HUES64 (cell line): ENCODE results near the gene SRRM1.

Experiments used
- H3K27ac ChIP-seq: 2 replicates; pipeline ENCODE4 v1.7.0; 2013; ENCODE audit warnings: low read depth, low read length, inconsistent platforms
- H3K27me3 ChIP-seq: 2 replicates; pipeline ENCODE4 v1.6.1; 2013; ENCODE audit warnings: mild to moderate bottlenecking, low read length; ENCODE audit not compliant: insufficient read depth
- H3K36me3 ChIP-seq: 2 replicates; pipeline ENCODE4 v1.6.1; 2013; ENCODE audit warnings: mild to moderate bottlenecking, low read length; ENCODE audit not compliant: insufficient read depth
- H3K4me1 ChIP-seq: 2 replicates; pipeline ENCODE4 v1.6.1; 2013; ENCODE audit warnings: mild to moderate bottlenecking, low read length, moderate library complexity; ENCODE audit not compliant: insufficient read depth
- H3K4me3 ChIP-seq: 2 replicates; pipeline ENCODE4 v1.5.1; 2013; ENCODE audit warnings: mild to moderate bottlenecking, low read length, moderate library complexity
- H3K9ac ChIP-seq: 2 replicates; pipeline ENCODE4 v1.6.1; 2013; ENCODE audit warnings: mild to moderate bottlenecking, low read depth, low read length
- H3K9me3 ChIP-seq: 2 replicates; pipeline ENCODE4 v1.6.1; 2013; ENCODE audit warnings: low read depth, low read length; ENCODE audit not compliant: insufficient read depth
- WGBS: fragments of 150-250, 120-280 bp; methylation state at CpG from one replicate; pipeline ENCODE4 v1.1.7; 2013; ENCODE audit warnings: missing lambda C conversion rate; 5-methylcytosine and 5-hydroxymethylcytosine counted together

SRRM1 gene

DNA sequence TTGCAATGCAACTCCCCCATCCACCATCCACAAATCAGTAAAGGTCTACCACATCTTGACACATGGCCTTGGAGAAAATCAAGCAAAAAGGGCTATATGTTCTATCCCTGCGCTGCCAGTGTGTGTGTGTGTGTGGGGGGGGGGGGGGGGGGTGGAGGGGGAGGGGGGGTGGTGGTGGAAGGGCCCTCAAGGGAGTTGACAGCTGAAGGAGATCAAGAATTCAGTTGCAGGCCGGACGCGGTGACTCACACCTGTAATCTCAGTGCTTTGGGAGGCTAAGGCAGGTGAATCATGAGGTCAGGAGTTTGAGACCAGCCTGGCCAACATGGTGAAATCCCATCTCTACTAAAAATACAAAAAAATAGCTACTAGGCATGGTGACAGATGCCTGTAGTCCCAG lies 64.6 kb downstream of the SRRM1 start:
- WGBS: 87% methylated on average over 3 of the region's 4 CpGs
- Histone ChIP-seq H3K9me3 (no peaks in the 10 kb centered on the region), H3K27me3 (no peaks in the 10 kb centered on the region), H3K27ac (no peak overlapping the region), H3K4me1 (peaks cover 9% of the 10 kb centered on the region), H3K9ac (no peak overlapping the region), H3K36me3 (no peaks in the 10 kb centered on the region), H3K4me3 (no peak overlapping the region)

DNA sequence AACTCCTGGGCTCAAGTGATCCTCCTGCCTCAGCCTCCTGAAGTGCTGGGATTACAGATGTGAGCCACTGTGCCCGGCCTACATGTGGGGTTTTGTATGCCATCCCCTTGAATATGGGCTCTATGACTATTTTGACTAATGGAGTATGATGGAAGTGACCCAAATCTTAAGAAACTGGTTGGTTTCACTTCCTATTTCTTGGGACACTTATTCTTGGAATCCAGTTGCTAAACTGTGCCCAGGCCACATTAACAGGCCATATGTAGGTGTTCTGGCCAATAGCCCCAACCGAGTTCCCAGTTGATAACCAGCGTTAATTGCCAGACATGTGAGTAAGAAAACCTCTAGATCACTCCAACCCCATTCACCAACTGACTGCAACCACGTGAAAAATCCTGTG lies 65.8 kb downstream of the SRRM1 start:
- H3K4me1 ChIP-seq: peaks cover 9% of the 10 kb centered on the region
- H3K9ac ChIP-seq: no peak overlapping the region
- no peaks in the 10 kb centered on the region for H3K36me3 ChIP-seq
- H3K27me3 ChIP-seq: no peaks in the 10 kb centered on the region
- no peaks in the 10 kb centered on the region for H3K9me3 ChIP-seq
- no peak overlapping the region for H3K4me3 ChIP-seq
- H3K27ac ChIP-seq: no peak overlapping the region
- 96% methylated on average over 3 of the region's 4 CpGs for WGBS

DNA sequence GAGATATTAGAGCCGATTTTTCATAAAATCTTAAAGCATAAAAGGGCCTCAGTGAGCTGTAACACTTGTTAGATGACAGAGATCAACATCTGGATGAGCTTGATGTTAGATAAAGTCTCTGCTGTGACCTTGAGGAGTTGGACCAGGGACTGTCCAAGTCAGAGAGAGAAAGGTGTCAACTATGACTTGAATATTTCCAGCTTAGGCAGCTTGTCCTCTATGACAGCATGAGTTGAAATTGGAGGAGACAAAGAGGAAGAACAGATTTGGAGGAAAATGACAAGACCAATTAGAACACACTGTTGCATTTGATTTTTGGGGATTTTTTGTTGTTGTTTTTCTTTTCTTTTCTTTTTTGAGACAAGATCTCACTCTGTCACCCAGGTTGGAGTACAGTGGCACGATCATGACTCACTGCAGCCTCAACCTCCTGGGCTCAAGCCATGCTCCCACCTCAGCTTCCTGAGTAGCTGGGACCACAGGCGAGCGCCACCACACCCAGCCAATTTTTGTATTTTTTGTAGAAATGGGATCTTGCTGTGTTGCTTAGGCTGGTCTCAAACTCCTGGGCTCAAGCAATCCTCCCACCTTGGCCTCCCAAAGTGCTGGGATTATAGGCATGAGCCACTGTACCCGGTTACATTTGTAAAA lies 66.8 kb downstream of the SRRM1 start:
- Histone ChIP-seq H3K27me3 (no peaks in the 10 kb centered on the region), H3K36me3 (no peaks in the 10 kb centered on the region), H3K4me3 (no peak overlapping the region), H3K4me1 (peaks cover 6% of the 10 kb centered on the region), H3K27ac (no peak overlapping the region), H3K9me3 (no peaks in the 10 kb centered on the region), H3K9ac (no peak overlapping the region)
- 90% methylated on average over 3 of the region's 5 CpGs for WGBS

DNA sequence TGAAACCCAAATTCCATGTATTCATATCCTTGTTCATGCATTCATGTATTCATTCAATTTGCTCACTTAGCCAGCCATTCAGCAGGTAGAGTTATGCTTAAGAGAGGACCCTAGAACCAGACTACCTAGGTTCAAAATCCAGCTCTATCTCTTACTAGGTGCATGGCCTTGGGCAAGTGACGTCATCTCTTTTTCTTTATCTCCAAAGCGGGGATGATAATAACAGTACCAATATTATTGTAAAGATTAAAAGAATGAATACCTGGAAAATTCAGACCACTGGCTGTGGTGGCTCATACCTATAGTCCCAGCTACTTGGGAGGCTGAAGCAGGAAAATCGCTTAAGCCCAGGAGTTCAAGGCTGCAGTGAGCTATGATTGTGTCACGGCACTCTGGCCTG lies 68.2 kb downstream of the SRRM1 start:
- Histone ChIP-seq H3K9ac (no peak overlapping the region), H3K27ac (no peak overlapping the region), H3K4me3 (no peak overlapping the region), H3K4me1 (no peaks in the 10 kb centered on the region), H3K27me3 (no peaks in the 10 kb centered on the region), H3K9me3 (no peaks in the 10 kb centered on the region), H3K36me3 (no peaks in the 10 kb centered on the region)
- 95% methylated on average over 2 of the region's 4 CpGs for WGBS

DNA sequence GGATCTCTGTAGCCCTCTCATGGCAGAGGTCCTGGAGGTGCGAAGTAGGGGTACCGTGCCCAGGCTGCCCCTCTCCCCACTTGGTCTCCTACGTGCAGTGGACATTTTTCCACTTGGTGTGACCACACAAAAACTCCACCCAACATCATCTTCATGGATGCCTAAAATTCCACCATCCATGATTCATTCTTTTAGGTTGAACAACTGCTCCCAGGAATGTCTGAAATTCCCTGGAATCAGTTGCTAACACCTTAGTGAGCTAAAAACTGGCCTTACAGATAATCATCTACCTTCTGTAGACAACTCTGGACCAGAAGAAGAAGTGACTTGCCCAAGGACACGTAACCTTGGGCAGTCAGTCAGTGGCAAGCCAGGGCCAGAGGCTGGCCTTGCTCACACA lies 70.1 kb downstream of the SRRM1 start:
- Histone ChIP-seq H3K9me3 (no peaks in the 10 kb centered on the region), H3K9ac (no peak overlapping the region), H3K27me3 (no peaks in the 10 kb centered on the region), H3K36me3 (no peaks in the 10 kb centered on the region), H3K4me3 (no peak overlapping the region), H3K27ac (no peak overlapping the region), H3K4me1 (no peaks in the 10 kb centered on the region)
- WGBS: 93% methylated on average over 4 of the region's 4 CpGs

DNA sequence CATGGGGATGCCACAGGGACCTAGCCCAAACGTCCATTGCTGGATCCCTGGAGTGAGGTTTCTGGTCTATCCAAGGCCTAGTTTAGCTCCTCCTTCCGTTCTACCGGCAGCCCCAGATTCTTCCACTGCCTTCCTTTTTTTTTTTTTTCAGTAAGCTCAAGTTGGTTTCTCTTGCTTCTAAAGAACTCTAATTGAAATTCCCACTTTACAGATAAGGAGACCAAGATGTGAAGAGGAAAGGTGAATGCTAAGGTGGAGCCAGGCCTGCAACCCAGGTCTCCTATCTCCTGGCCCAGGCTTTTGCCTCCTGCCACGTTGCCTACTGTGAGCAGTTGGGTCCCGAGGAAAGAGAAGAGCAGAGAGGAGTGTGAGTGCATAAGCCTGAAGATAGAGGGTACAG lies 70.6 kb downstream of the SRRM1 start:
- no peaks in the 10 kb centered on the region for H3K27me3 ChIP-seq
- H3K27ac ChIP-seq: no peak overlapping the region
- H3K4me1 ChIP-seq: no peaks in the 10 kb centered on the region
- no peaks in the 10 kb centered on the region for H3K9me3 ChIP-seq
- no peak overlapping the region for H3K4me3 ChIP-seq
- no peak overlapping the region for H3K9ac ChIP-seq
- WGBS: 75% methylated on average over 5 of the region's 5 CpGs
- H3K36me3 ChIP-seq: no peaks in the 10 kb centered on the region

DNA sequence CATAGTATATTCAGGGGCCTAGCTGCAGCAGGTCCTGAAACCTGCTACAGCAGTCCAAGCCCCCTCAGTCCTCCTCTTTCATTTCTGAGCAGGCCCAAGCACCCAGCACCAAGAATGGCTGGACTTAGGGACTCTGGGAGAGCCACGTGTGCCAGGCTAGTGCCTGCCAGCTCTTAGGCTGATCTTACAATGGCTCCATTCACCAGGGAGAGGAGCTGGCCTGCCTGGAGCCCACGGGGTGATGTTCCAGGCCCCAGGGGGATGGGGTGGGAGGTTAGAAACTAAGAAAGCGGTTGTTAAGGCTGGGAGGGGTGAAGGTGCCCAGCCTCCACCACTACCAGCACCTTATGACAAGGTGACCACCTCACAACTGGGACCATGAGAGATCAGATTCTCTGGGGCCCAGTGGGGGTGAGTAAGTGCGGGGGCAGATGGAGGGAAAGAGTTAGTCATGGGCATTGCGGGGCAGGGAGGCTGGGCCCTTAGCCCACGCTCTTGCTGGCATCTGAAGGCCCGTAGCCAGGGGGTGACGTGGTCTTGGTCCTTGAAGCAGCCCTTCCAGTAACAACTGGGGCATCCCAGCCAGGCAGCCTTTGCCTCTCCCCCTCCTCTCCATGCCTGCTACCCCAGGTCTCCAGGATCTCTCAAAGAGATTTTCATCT lies 71.9 kb downstream of the SRRM1 start:
- H3K4me3 ChIP-seq: no peak overlapping the region
- no peaks in the 10 kb centered on the region for H3K27me3 ChIP-seq
- no peak overlapping the region for H3K27ac ChIP-seq
- H3K9me3 ChIP-seq: no peaks in the 10 kb centered on the region
- no peak overlapping the region for H3K9ac ChIP-seq
- H3K4me1 ChIP-seq: no peaks in the 10 kb centered on the region
- no peaks in the 10 kb centered on the region for H3K36me3 ChIP-seq
- WGBS: 87% methylated on average over 7 of the region's 8 CpGs

DNA sequence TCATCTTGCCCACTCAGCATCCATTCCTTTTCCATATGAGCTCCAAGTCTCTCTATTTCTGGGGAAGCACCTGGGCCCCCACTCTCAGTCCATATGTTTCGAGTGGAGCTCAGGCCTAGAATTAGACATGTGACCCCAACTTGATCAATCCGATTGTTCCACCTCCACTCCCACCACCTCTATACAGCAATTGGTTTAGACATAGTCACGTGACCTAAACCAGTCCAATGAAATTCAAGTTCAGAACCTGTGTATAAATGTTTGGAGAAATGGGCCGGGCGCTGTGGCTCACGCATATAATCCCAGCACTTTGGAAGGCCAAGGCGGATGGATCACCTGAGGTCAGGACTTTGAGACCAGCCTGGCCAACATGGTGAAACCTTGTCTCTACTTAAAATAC lies 72.6 kb downstream of the SRRM1 start:
- no peak overlapping the region for H3K9ac ChIP-seq
- H3K9me3 ChIP-seq: no peaks in the 10 kb centered on the region
- no peaks in the 10 kb centered on the region for H3K27me3 ChIP-seq
- no peak overlapping the region for H3K27ac ChIP-seq
- H3K4me3 ChIP-seq: no peak overlapping the region
- 96% methylated on average over 7 of the region's 7 CpGs for WGBS
- no peaks in the 10 kb centered on the region for H3K4me1 ChIP-seq
- no peaks in the 10 kb centered on the region for H3K36me3 ChIP-seq

DNA sequence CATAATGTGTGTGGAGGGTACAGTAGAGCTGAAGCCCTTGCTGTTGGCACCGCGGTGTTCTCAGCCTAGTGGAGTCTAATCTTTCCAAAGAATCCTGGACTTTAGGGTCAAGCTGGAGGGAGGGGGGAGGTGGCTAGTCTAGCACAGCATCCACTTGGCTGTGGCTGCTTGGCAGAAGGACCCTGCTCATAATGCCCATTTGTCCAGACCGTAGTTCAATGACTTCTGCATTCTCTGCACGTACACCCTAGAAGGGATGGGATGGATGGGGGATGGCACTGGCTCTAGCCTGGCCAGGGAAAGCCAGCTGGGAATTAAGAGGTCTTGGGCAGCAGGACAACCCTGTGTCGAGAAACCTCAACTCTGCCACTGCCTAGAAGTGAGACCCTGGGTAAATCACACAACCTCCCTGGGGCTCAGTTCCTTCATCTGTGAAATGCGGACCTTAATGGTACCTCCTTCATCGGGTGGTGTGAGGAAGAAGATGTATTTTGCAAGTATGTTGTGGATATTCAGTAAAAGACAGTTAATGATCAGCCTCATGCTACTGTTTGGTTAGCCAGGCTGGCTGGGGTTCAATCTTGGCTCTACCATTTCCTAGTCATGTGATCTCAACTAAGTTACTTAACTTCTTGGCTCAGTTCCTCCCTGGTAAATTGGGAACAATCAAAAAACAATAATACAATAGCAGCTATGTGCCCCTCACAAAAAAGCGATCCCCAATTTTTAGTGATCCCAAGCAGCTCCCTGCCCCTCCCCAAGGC lies 75.0 kb downstream of the SRRM1 start:
- Histone ChIP-seq H3K4me1 (no peaks in the 10 kb centered on the region), H3K27ac (no peak overlapping the region), H3K27me3 (no peaks in the 10 kb centered on the region), H3K9ac (no peak overlapping the region), H3K36me3 (no peaks in the 10 kb centered on the region), H3K4me3 (no peak overlapping the region), H3K9me3 (no peaks in the 10 kb centered on the region)
- WGBS: 97% methylated on average over 8 of the region's 8 CpGs

DNA sequence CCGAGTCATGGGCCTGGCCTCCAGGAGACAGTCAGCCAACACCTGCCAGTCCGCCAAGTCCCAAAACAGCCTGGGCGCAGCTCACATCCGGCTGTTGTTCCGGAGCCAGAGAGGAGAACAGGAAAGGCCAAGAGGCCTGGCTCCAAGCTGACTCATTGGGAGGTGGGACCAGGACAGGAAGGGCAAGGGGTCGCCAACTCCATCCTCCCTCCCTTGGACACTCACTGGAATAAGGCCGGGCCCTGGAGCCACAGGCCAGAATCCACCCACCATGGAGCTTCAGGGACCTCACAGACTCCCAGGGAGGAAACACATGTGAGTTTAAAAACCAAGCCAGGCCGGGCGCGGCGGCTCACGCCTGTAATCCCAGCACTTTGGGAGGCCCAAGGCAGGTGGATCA lies 77.0 kb downstream of the SRRM1 start:
- no peaks in the 10 kb centered on the region for H3K9me3 ChIP-seq
- H3K27ac ChIP-seq: no peak overlapping the region
- 90% methylated on average over 12 of the region's 12 CpGs for WGBS
- no peaks in the 10 kb centered on the region for H3K27me3 ChIP-seq
- H3K9ac ChIP-seq: no peak overlapping the region
- no peak overlapping the region for H3K4me3 ChIP-seq
- H3K4me1 ChIP-seq: peaks cover 10% of the 10 kb centered on the region
- H3K36me3 ChIP-seq: no peaks in the 10 kb centered on the region

DNA sequence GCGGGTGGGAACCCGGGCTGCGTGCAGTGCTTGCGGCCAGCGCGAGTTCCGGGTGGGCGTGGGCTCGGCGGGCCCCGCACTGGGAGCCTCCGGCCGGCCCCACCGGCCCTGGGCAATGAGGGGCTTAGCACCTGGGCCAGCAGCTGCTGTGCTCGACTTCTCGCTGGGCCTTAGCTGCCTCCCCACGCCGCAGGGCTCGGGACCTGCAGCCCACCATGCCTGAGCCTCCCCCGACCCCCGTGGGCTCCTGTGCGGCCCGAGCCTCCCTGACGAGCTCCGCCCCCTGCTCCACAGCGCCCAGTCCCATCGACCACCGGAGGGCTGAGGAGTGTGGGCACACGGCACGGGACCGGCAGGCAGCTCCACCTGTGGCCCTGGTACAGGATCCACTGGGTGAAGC lies 78.4 kb downstream of the SRRM1 start:
- H3K36me3 ChIP-seq: no peaks in the 10 kb centered on the region
- no peak overlapping the region for H3K4me3 ChIP-seq
- no peak overlapping the region for H3K27ac ChIP-seq
- H3K27me3 ChIP-seq: no peaks in the 10 kb centered on the region
- no peak overlapping the region for H3K9ac ChIP-seq
- no peaks in the 10 kb centered on the region for H3K9me3 ChIP-seq
- WGBS: 90% methylated on average over 30 of the region's 31 CpGs
- H3K4me1 ChIP-seq: peaks cover 15% of the 10 kb centered on the region
